Right ventricle myocardium inferior (tissue), 1 donor: Measurements from ENCODE around the gene MS4A14. TPM values are rescaled to one million over a fixed set of nuclear protein-coding genes. Genes with fewer than 3 reads are reported as not detected.
"Not testable (repeated sequence)": the region's sequence is repeated elsewhere in the genome, so short reads cannot be mapped to it uniquely, and the experiment has no call there.

Source experiments
- ATAC-seq: fragments of 200-7000 bp; cut with Tn5 transposase; one replicate; pipeline ENCODE4 v1.9.1; 2020; ENCODE audit warnings: mild to moderate bottlenecking, moderate library complexity
- DNase-seq: peaks from one replicate; pipeline ENCODE4 v3.0.0; 2021; ENCODE audit errors: missing footprints
- intact Hi-C: fragments of 100-400 bp; cut with DNase I; formaldehyde crosslinking; loops from one replicate; pipeline ENCODE4 v1.11.0; 2022
- total RNA-seq: library from RNA; stranded (reverse); fragmentation: NEBNext Ultra II Directional; extraction: Animal tissue kit (Norgen Biotek cat#: 25700); gene quantifications from one replicate; pipeline ENCODE4 v1.2.1, GENCODE V29; 2021
- donor health status: DM: no; HTN: yes; CAD: no; lungs with severe emphysema.

MS4A14 gene
- total RNA-seq, 1 donor from 2014 or later: 1.0 TPM

DNA sequence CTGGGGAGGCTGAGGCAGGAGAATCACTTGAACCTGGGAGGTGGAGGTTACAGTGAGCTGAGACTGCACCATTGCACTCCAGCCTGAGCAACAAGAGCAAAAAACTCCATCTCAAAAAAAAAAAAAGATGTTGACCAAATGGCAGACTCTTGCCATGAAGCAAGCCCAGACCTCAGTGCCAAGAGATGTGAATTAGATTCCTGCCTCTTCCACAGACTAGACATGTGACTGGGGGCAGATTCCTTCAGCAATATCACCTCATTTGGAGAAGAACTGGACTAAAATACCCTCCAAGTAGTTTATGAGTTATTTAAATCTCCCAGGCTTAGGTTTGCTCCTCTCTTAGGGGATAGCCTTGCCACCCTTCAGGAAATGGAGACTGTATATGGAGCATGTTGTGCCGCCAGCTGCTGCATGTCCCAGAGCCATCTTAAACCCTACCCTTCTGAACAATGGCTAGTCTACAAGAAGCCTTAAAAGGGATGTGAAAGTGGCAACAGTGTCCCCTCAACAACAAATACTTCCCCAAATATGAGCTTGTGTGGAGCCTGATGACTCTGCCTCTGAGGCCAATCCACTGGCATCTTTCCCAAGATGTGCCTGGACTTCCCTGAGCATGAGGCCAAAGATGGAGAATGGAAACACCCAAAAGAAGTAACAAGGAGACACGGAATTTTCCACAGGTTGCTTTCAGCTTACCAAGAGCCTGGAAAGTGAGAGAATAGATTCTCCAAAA is 18.7 kb upstream of the MS4A14 start:
- DNase-seq: peak; percentile 83
- peak; percentile 65 for ATAC-seq

GRCh38 chr11:60378354-60378753 is 17.9 kb upstream of the MS4A14 start, which contains the start of gene MS4A7:
Gene MS4A7, plus strand, starts transcription at chr11:60378532. Its CDS starts 4,610 bp downstream, at chr11:60383142.
- intact Hi-C loops: no loop called here
- ATAC-seq (peak; percentile 76), DNase-seq (no peak)

More for the DNA sequence above, 18.7 kb upstream of the MS4A14 start:
- intact Hi-C loops: no loop called here

GRCh38 chr11:60389279-60389910 is 6.9 kb upstream of the MS4A14 start:
- peak; percentile 76 for ATAC-seq
- intact Hi-C loops: no loop called here

GRCh38 chr11:60390419-60390818 is 5.8 kb upstream of the MS4A14 start:
- ATAC-seq: no peak
- no peak for DNase-seq
- intact Hi-C loops: no loop called here

More at GRCh38 chr11:60389279-60389910, 6.9 kb upstream of the MS4A14 start:
- no peak for DNase-seq

GRCh38 chr11:60392361-60392760 is 3.9 kb upstream of the MS4A14 start:
- DNase-seq (no peak), ATAC-seq (no peak)
- intact Hi-C loops: no loop called here

GRCh38 chr11:60393016-60393415 is 3.2 kb upstream of the MS4A14 start:
- intact Hi-C loops: no loop called here
- DNase-seq (no peak), ATAC-seq (no peak)

- no peak for ATAC-seq
These were observed 1.4 kb upstream of the MS4A14 start for GRCh38 chr11:60394666-60395380.

DNA sequence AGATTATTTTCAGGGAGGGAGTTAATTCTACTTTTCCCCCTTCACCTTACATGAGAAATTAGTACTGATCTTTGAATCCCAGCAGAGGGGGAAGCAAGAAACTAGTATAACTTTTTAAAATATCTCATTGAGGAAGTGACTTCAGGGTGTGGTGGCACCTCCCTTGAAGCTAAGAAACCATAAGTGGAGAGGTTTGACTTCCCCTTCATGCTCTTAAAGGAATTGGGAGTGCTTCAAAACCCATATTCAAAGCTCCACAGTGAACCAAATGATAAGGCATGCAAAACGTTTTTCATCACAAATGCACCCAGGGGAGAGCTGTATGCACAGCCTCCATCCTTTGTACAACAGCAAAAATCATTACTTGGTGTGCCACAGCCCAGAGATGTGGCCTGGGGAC is 540 bp downstream of the MS4A14 start:
- peak; percentile 42 for ATAC-seq
- intact Hi-C loops: no loop called here
- DNase-seq: no peak

More at GRCh38 chr11:60394666-60395380, 1.4 kb upstream of the MS4A14 start:
- no peak for DNase-seq
- intact Hi-C loops: no loop called here

GRCh38 chr11:60420015-60420414 is 23.8 kb downstream of the MS4A14 start:
- DNase-seq (no peak), ATAC-seq (no peak)
- intact Hi-C loops: no loop called here

DNA sequence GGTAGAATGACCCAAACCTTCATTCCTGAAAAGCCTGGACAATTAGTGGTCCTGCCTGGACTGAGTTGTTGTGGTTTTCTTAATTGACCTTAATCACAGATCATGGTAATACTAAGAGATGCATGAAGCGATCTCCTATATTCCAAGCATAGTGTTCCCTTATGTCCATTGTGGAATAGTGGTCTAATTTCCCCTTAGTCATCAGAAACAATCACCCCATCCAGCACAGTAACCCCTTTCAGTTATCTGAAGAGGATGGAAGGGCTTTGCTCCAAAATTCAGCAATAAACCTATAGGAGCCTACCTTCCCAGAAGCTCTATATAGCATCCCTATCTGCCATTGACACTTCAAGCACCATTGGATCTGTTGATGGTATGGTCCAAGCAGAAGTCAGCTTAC is 26.4 kb downstream of the MS4A14 start:
- no peak for DNase-seq
- ATAC-seq: no peak
- intact Hi-C loops: no loop called here

GRCh38 chr11:60428517-60428916 is 32.3 kb downstream of the MS4A14 start:
- intact Hi-C loops: no loop called here
- ATAC-seq (no peak), DNase-seq (no peak)

GRCh38 chr11:60429272-60429671 is 33.0 kb downstream of the MS4A14 start, which contains the start of gene MS4A5:
Gene MS4A5, plus strand, starts transcription at chr11:60429572. Its CDS starts 103 bp downstream, at chr11:60429675.
- ATAC-seq (no peak), DNase-seq (no peak)
- intact Hi-C loops: no loop called here

DNA sequence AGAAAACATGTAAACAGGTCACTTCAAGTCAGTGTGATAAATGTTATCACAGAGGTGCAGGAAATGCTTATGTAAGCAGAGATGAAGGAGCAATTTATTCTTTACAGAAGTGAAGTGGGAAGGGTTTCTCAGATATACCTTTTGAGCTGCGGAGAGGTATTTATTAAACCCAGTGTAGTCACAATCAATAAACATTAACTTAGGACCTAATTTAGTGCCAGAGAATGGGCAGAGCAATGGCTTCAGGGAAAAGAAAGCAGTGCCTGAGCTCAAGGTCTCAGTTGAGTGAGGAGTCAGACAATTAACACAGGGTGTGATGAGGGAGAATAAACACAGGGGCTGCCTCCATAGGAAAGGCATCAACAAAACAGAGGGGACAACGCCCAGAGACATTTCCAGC is 35.0 kb downstream of the MS4A14 start:
- no peak for DNase-seq
- intact Hi-C loops: no loop called here
- no peak for ATAC-seq

- intact Hi-C loops: no loop called here
These were observed 37.1 kb downstream of the MS4A14 start for GRCh38 chr11:60433401-60433800.

DNA sequence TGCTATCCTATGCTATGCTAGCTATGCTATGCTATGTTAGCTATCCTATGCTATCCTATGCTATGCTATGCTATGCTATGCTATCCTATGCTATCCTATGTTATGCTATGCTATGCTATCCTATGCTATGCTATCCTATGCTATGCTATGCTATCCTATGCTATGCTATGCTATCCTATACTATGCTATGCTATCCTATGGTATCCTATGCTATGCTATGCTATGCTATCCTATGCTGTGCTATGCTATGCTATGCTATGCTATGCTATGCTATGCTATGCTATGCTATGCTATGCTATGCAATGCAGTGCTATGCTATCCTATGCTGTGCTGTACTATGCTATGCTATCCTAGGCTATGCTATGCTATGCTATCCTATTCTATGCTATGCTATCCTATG is 50.8 kb downstream of the MS4A14 start:
- DNase-seq (no peak), ATAC-seq (no peak)
- intact Hi-C loops: no loop called here

More at GRCh38 chr11:60433401-60433800, 37.1 kb downstream of the MS4A14 start:
- DNase-seq: no peak
- no peak for ATAC-seq

- DNase-seq (no peak), ATAC-seq (no peak)
- intact Hi-C loops: no loop called here
These were observed 51.6 kb downstream of the MS4A14 start for GRCh38 chr11:60447846-60448245.

GRCh38 chr11:60451185-60451584 is 54.9 kb downstream of the MS4A14 start:
- intact Hi-C loops, ATAC-seq, DNase-seq: not testable (repeated sequence)

- DNase-seq (no peak), ATAC-seq (no peak)
- intact Hi-C loops: no loop called here
These were observed 58.0 kb downstream of the MS4A14 start for GRCh38 chr11:60454212-60454611.

GRCh38 chr11:60455531-60456042 is 59.3 kb downstream of the MS4A14 start, which contains the start of gene MS4A1:
Gene MS4A1, plus strand, starts transcription at chr11:60455847. Its CDS starts 6,528 bp downstream, at chr11:60462375.
- intact Hi-C loops: no loop called here
- DNase-seq: no peak
- no peak for ATAC-seq
